HT-29 (cell line): ENCODE results near the gene PREX1. TPM values are rescaled to one million over a fixed set of nuclear protein-coding genes. Genes with fewer than 3 reads are reported as not detected.

Source experiments
- DNase-seq: peaks from one replicate; pipeline ENCODE4 v3.0.0-alpha.2; 2015; ENCODE audit warnings: low spot score
- total RNA-seq: library from RNA; depleted of rRNA; stranded (reverse); fragments of >200 nt; shearing (Covaris generic); gene quantifications from 2 replicates; pipeline ENCODE4 v1.2.3, GENCODE V29; 2014

The PREX1 gene
- total RNA-seq, 1 experiment from 2014 or later, result 0.31 TPM

- DNase-seq, result peak; percentile 26
Measured at GRCh38 chr20:48638546-48638945, 189.3 kb downstream of the PREX1 start.

GRCh38 chr20:48637461-48637860 is 190.3 kb downstream of the PREX1 start:
- no peak for DNase-seq

GRCh38 chr20:48636301-48636700 is 191.5 kb downstream of the PREX1 start:
- no peak for DNase-seq

GRCh38 chr20:48635791-48636267 is 192.0 kb downstream of the PREX1 start:
- DNase-seq, result peak; percentile 78

- no peak for DNase-seq
Measured at GRCh38 chr20:48635361-48635760, 192.4 kb downstream of the PREX1 start.

- DNase-seq, result no peak
Measured at GRCh38 chr20:48634641-48635040, 193.2 kb downstream of the PREX1 start.

- no peak for DNase-seq
Measured at GRCh38 chr20:48633620-48634257, 194.1 kb downstream of the PREX1 start.

GRCh38 chr20:48632825-48633619 is 194.8 kb downstream of the PREX1 start:
- no peak for DNase-seq

- no peak for DNase-seq
Measured at GRCh38 chr20:48632017-48632824, 195.6 kb downstream of the PREX1 start.

- no peak for DNase-seq
Measured at GRCh38 chr20:48631114-48632016, 196.4 kb downstream of the PREX1 start.

GRCh38 chr20:48630342-48631075 is 197.3 kb downstream of the PREX1 start:
- DNase-seq, result no peak

GRCh38 chr20:48629960-48630315 is 197.9 kb downstream of the PREX1 start:
- no peak for DNase-seq

- DNase-seq, result no peak
Measured at GRCh38 chr20:48629069-48629959, 198.5 kb downstream of the PREX1 start.

- DNase-seq, result no peak
Measured at GRCh38 chr20:48627737-48628128, 200.1 kb downstream of the PREX1 start.

GRCh38 chr20:48626938-48627736 is 200.7 kb downstream of the PREX1 start:
- DNase-seq, result no peak

GRCh38 chr20:48626226-48626937 is 201.4 kb downstream of the PREX1 start:
- DNase-seq, result no peak

GRCh38 chr20:48625136-48625900 is 202.5 kb downstream of the PREX1 start:
- DNase-seq, result no peak
